HG03139 (cell line): ENCODE measurements around the gene MYO18B.

Source experiments
- ATAC-seq: cut with Tn5 transposase; IDR thresholded peaks from one replicate; pipeline ENCODE4 v1.9.1; 2021; ENCODE audit not compliant: unreplicated experiment

MYO18B gene

DNA sequence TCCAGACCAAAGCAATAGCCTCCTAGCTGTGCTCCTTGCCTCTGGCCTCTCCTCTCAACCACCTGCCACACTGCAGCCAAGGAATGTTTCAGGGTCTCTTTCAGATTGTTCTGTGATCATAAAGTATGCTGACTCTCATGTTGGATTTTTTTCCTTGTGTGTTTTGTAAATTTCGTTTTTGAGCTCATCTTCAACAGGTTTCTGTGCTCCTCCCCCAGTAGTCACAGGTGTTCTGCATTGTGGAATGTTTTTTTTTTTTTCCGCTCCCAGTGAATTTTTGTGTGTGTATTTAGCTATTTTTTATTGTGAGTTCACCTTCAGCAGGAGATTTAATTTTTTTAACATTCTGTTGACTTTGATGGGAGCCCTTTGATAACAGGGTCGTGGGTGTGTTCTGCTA, 153.7 kb downstream of the MYO18B start:
- no peak for ATAC-seq

DNA sequence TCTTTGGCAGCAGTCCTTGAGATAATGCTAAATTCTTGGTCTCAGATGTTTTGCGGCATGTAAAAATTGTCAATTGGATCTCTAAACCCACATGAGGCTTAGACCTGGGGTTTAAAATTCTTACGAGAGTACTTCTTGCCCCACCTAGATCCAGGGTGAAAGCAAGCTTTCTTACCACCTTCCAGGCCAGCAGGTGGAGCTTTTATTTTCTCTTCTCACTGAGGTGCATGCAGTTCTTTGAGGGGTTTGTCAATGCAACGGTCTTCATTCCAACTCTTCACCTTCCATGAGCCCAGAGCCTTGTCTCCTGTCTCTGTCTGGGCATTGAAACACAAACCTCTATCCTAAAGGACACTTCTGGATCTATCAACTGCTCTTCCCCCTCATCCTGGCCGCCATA, 154.1 kb downstream of the MYO18B start:
- no peak for ATAC-seq

DNA sequence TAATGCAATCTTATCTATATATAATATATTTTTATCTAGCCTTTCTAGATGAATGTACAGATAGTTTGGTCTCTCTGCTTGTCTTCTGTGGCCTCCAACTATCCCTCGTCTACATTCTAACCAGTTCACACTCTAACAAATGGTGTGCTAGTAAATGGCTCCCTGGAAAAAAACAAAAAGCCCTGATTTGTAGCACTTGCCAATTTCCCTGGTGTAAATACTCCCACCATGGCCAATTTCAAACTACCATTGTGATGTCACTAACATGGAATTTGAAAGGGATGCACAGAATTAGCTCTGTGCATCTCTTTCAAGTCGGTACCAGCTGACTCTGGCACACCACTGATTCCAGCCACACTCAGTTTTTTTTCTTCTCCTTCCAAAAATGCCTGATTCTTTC, 154.6 kb downstream of the MYO18B start:
- no peak for ATAC-seq

DNA sequence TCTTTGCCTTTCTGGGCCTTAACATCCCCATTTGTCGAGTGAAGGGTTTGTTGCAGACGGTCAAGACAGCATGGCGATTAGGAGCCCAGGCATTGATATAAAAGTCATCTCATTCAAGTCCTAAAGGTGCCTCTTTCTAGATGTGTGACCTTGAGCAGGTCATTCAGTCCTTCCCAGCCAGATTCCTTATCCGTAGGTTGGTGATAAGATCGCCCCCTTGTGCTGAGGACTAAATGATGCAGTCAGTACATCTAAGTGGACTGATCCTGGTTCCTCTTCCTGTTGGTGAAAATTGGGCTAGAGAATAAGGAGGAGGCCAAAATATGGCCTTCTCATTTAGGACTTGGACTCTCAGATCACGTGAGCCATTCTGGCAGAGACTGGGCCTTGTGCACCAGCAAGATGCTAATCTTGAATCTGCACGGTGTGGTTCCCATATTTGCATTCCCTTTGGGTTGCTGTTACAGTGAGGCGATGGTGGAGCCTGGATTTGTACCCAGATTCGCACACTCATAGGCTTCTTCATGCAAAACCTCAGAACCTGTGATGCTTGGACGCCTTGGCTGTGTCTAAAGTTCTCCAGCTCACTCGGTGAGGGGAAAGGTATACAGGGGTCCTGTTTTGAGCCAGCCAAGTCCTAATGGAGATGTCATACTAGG, 156.8 kb downstream of the MYO18B start:
- ATAC-seq = no peak

GRCh38 chr22:25899566-25899965, 157.6 kb downstream of the MYO18B start:
- ATAC-seq = no peak

DNA sequence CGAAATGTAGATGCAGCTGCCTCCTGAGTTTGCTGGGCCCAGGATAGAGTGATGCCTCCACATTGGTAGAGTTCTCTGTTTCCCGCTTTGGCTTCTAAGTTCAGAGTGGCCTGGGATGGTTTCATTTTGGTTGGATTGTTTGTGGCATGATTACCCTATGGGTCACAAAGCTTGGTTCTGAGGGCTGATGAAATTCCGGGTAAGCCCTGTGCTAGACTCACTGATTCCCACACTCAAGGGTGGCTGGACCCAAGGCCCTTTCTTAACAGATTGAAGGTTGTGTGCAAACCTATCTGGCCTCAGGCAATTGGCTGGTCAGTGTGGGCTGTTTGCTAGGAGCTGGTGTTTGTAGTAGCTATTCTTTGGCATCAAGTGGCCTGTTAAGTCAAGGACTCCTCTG, 158.4 kb downstream of the MYO18B start:
- ATAC-seq = no peak

- no peak for ATAC-seq
These were observed 158.9 kb downstream of the MYO18B start for GRCh38 chr22:25900880-25901279.

DNA sequence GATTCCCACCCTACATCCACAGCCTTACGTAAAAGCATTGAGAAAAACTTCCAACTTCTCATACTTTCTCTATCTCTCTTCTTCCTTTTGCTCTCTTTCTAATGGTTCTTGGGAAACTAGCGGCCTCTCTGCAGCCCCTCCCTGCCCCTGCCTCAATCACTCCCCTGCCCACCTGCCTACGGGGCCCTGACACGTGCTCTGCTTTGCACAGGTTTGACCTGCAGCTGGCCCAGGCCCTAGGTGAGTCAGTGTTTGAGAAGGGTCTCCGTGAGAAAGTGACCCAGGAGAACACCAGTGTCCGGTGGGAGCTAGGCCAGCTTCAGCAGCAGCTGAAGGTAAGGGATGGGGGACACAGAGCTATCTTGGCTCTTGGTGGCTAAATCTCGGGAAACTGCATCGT, 160.4 kb downstream of the MYO18B start:
- no peak for ATAC-seq

DNA sequence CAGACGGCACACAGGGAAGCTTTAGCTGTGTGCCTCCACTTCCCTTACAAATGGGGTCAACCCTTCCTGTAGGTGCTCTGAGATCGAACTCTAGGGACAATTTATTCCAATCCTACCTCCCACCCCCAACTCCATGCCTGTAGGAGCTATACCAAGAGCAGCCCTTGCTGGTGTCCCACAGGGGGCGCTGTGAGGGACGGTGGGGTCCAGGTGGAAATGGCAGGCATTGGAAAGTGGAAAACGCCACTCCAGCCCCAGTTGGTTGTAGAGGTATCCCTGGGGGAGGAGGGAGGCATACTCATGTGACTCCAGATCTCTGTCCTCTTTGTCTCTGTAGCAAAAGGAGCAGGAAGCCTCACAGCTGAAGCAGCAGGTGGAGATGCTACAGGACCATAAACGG, 161.3 kb downstream of the MYO18B start:
- no peak for ATAC-seq

GRCh38 chr22:25908212-25908611, 166.2 kb downstream of the MYO18B start:
- no peak for ATAC-seq

DNA sequence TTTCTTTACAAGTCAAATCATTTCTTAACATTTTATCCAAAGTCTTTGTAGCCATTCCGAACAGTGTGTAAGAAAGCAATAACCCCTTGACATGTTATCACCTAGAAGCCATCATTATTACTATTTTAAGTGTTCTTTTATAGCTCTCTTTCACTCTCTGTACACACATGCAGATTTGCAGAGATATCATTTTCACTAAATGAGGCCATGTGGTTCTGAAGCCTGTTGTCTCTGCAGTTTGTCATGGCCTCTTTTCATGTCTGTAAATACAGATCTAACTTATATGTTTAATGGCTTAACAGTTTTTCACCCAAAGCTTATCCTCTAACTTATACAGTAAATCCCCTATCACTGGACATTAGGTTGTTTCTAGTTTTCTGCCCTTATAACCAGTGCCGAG, 166.8 kb downstream of the MYO18B start:
- ATAC-seq = no peak

DNA sequence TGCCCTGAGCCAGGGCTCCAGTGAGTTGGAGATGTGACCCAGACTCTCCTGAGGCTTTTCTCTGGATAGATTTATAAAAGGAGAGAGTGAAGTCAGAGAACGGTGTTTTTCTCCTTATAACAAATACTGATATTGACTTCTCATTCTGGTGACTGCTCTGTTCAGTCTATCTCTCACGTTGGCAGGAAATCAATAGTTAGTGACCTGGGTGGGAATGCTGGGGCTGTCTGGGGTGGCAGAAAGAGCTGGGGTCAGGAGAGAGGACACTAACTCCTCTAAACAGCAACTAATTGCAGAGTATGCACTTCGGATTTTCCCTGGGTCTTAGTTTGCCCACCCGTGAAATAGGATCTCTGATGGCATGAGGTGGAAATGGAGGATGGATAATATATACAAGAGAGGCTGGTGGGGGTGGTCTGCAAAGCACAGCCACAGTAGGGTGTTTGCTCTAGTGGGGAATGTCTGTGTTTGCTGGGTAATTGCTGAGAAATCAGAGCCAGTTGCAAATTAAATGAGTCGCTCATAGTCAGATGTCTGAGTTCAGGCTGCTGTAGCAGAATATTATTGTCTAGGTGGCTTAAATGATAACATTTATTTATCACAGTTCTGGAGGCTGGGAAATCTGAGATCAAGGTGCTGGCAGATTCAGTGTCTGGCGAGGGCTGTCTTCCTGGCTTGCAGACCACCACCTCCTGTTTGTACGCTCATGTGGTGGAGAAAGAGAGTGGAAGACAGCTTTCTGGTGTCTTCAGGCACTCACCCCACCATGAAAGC, 167.8 kb downstream of the MYO18B start:
- ATAC-seq = no peak

GRCh38 chr22:25911243-25911972, 169.4 kb downstream of the MYO18B start:
- no peak for ATAC-seq

GRCh38 chr22:25919452-25919851, 177.5 kb downstream of the MYO18B start:
- no peak for ATAC-seq

GRCh38 chr22:25922141-25922540, 180.2 kb downstream of the MYO18B start:
- no peak for ATAC-seq

GRCh38 chr22:25923914-25924313, 181.9 kb downstream of the MYO18B start:
- no peak for ATAC-seq

DNA sequence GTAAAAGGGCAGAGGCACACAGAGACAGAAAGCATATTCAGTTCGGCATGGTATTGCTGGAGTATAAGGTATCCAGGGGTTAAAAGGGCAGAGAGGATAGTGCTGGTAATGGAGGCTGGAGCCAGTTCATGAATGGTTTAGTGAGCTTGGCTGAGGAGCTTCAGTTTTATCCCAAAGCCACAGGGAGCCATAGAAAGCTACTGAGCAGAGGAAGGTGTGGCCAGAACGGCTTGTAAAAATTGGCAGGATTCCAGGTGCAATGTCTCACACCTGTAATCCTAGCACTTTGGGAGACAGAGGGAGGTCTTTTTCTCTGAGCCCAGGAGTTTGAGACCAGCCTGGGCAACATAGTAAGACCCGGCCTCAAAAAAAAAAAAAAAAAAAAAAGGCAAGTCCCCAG, 186.1 kb downstream of the MYO18B start:
- no peak for ATAC-seq

DNA sequence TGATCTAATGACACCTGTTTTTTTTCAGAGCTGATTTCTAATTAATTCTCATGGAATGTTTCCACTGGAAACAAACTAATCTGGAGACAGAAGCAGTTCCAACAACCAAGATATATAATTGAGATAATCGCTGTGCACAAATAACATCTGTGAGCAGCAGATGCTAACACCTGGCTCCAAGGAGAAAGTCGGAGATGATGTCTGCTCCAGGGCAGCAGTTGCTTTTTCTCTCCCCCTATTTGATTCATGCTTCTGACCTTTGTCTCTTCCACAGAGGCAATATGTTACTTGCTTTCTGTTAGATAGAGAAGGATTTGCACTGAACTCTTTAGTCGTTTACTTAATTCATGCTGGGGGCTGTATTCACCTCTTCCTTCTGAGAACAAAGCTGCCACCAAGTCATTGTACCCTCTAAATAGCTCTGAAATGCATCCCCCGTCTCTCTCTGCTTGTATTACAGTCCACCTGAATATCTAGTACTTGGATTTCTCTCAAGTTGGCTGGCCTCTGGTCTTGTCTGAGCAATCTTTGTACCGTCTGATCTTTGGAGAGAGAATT, 187.4 kb downstream of the MYO18B start:
- no peak for ATAC-seq

DNA sequence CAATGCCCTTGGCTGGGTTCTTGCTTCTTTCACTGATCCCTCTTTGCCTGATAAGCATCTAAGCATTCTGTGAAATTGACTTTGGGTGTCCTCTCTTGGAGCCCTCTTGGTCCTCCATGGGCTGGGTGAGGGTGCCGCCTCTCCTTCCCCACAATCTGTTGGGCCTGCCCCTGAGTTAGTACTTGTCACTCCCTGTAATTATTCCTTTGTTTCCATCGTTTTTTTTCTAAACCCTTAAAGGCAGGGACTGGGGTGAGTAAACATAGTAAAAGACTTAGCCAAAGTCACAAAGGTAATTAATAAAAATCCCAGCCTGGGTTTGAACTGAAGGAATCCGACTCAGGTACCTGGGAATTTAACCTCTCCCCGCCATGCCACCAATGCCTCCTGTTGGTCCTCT, 188.1 kb downstream of the MYO18B start:
- no peak for ATAC-seq

- ATAC-seq = no peak
These were observed 188.9 kb downstream of the MYO18B start for GRCh38 chr22:25930788-25931310.

GRCh38 chr22:25933158-25933788, 191.3 kb downstream of the MYO18B start:
- ATAC-seq = no peak
